IPS-11a (cell line): ENCODE data around the gene MTM1.

Experiments
- H3K4me3 ChIP-seq: one replicate; pipeline ENCODE4 v1.5.1; 2013; ENCODE audit warnings: low read depth, low read length, control low read depth

The MTM1 gene

DNA sequence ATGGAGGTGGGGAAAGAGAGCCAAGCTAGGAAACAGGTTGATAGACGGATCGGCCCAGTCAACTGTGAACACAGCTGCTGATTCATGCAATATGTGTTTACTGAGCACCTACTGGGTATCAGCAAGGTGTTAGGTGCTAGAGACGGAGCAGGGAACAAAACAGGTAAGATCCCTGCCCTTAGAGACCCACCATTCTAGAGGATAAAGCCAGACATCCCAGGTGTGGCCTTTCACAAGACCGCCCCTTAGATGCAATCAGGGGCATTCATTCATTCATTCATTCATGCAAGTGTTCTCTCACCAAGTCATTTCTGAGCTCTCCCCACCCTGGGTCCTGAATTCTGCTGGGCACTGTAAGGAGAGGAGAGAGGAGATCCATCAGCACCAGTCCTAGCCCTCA, 20.2 kb upstream of the MTM1 start:
- H3K4me3 ChIP-seq, result no peak overlapping the region

- H3K4me3 ChIP-seq, result no peak overlapping the region
These were observed 19.7 kb upstream of the MTM1 start for GRCh38 chrX:150548684-150549083.

- H3K4me3 ChIP-seq, result no peak overlapping the region
These were observed 16.5 kb upstream of the MTM1 start for GRCh38 chrX:150551963-150552362.

- H3K4me3 ChIP-seq, result no peak overlapping the region
These were observed 10.0 kb upstream of the MTM1 start for GRCh38 chrX:150558424-150558823.

GRCh38 chrX:150564838-150565237, 3.6 kb upstream of the MTM1 start:
- H3K4me3 ChIP-seq, result no peak overlapping the region

DNA sequence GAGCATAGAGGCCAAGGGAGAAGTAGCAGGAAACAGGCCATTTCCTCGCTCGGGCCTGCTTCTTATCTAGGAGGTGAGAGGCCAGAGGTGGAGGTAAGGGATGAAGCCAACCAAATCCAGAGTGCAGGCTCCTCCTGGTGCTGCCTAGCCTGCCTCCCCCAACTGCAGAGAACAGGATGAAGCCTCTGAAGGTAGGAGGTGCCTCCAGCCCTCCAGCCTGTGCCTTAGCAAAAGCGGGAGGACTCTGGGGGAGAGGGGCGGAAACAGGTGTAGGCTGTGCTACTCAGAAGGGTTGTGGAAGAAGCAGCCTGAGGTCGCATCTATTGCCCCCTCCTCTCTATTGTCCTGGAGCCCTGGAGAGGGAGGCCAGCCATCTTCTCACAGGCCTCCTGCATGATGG, 2.9 kb upstream of the MTM1 start:
- H3K4me3 ChIP-seq, result no peak overlapping the region

DNA sequence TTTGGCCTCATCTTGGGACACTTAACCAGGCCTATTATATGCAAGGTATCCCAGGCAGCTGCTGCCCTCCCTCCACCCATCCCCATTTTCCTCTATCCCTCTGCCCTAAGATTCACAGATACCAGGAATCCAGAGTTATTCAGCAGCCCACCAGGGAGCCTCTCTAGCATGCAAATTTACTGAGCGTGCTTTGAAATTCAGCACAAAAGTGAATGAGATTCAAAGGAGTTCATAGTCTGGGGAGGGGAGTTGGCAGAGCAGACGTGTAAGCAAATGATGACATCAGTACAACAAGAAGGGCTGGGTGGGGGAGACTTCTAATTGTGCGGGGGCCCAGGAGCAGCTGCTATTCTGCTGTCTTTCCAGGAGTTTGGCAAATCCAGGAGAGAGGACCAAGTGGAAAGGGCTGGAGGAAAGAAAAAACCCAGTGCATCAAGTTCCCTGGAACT, 1.7 kb upstream of the MTM1 start:
- H3K4me3 ChIP-seq, result no peak overlapping the region

- H3K4me3 ChIP-seq, result no peak overlapping the region
These were observed 639 bp upstream of the MTM1 start for GRCh38 chrX:150567645-150568319.

DNA sequence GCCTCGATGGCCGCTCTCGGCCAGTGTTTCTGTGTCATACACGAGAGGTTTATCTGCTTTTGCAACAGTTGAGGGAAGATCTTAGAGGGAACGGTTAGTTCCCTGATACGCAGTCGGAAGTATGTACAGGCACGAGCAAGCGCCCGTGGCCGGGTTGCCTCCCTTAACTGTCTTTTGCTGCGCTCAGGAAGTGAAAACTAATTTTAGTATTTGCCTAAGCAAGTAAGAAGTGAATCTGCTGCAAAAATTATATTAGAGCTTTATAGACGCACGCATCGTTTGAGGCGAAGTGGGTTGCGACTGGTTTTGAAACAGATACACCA, 695 bp downstream of the MTM1 start:
- H3K4me3 ChIP-seq, result peak overlapping the region; percentile 53

DNA sequence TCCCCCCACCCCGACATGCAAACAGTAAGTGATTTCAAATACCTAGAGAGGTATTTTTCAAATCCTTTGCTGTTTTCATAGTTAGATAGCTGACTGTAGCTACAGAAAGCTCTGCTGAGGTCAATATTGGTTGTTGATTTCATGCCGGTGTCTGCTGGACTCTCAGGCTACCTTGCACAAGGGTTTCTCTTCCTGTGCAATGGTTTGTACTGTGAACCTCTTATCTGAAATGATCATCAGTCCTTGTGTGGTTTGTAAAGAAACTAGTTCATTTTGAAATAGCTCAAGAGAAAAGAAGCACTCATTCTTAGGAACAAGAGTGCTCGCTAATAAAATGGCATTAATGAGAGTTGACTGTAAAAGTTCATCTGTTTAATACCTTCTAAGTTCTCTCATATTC, 2.1 kb downstream of the MTM1 start:
- H3K4me3 ChIP-seq, result no peak overlapping the region

DNA sequence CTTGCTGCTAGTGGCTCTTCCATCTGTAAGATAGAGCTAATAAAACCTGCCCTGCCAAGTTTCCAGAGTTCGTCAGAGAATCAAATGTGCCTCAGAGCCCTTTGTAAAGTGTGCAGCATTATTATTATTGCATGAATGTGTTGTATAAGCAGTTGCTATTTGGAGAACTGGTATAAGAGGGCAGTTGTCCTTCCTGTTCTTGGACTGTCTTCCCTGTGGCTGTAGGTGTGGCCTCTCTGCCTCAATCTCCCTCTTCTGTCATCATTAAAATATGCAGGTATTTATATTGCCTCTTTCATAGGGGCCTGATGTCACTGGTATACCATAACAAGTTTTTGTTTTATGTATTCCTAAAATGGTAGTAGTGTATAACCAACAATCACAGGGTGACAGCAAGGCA, 3.8 kb downstream of the MTM1 start:
- H3K4me3 ChIP-seq, result no peak overlapping the region

DNA sequence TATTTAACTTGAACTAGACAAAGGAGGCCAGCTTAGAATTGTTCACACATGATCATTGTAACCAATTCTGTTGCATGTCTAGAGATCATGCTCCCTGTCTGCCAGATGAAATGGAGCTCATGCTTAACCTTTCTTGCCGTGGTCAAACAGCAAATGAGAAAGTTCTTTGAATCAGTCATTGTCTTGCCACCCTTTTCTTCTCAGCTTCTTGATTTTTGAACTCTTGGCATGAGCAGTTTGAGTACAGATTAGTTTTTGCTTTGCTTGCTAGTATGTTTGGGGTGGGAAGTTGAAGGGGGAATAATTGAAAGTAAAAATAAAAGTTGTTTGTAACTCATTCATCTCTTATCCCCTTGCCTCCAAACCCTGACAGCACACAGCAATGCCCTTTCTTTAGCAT, 4.7 kb downstream of the MTM1 start:
- no peak overlapping the region for H3K4me3 ChIP-seq

DNA sequence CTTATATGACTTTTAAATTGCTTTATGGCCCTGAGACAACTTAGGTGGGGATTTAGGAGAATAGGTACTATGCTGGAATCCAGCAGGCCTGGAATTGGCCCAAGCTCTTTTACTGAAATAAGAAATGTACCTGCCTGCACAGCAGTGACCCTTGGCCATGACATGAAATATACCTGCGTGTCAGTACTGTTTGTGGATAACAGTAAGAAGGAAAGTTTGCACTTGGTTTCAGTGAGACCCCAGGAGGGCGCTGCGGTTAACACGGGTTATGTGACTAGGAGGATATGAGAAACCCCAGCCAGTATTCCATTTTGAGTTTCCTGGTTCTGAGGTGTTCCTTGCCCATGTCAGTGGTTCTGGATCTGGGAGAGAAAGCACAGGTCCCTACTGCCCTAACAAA, 5.3 kb downstream of the MTM1 start:
- H3K4me3 ChIP-seq, result no peak overlapping the region

DNA sequence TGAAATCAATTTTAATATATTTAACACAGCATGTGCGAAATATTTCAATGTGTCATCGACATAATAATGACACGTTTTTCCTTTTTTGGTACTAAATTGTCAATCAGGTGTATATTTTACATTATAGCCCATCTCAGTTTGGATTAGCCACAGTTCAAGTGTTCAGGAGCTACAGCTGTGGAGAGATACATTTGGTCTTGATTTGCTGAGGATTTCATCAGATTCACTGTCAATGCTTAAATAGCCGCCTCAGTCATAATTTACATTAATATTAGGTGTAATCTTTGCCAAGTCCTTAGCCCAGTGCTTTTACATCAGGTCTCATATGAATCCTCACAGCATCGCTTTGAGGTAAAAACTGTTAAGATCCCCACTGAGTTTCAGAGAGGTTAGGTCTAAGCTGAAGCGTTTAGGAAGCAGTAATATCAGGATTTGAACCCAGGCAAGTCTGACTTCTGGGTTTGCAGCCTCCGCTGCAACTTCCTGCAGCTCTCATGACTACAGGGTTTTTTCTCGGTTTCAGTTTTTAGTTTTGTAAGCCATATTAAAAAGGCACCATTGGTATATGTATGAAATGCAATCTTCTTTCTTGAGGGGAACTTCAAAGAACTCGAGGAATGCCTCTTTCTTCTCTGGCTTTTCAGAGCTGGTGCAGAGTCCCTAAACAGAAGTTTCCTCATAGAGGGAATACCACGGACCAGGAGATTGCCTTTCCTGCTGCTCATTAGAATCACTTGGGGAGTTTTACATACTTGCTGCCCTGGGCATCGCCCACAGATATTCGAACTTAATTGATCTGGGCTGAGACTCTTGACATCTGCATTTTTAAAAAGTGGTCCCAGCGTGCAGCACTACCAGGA, 6.4 kb downstream of the MTM1 start:
- no peak overlapping the region for H3K4me3 ChIP-seq

DNA sequence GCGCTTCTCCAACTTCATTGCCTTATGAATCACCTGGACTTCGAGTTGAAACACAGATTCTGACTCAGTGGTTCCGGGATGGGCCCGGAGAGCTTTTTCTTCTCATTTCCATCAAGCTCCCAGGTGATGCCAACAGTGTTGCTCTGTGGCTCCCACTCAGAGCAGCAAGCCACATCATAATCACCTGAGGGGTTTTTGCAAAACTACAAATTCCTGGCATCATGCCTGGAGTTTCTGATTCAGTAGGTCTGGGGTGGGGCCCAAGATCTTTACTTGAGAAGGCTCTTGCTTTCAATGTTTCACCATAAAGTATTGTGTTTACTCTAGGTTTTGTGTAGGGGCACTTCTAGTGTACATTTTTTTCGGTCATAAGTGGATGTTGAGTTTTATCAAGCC, 7.0 kb downstream of the MTM1 start:
- H3K4me3 ChIP-seq, result no peak overlapping the region

DNA sequence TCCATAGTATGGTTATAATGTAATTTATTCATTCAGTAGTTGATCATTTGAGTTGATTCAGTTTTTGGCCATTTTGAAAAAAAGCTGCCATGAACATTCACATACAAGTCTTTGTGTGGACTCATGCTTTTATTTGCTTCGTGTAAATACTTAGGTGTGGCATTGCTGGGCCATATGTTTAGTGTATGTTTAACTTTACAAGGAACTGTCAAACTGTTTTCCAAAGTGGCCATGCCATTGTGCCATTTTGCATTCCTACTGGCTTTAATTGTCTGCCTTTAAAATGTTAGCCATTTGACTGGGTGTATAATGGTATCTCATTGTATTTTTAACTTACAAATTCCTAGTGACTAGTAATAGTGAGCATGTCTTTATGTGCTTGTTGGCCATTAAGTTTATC, 8.8 kb downstream of the MTM1 start:
- H3K4me3 ChIP-seq, result no peak overlapping the region

- no peak overlapping the region for H3K4me3 ChIP-seq
These were observed 12.8 kb downstream of the MTM1 start for GRCh38 chrX:150581093-150581775.

- H3K4me3 ChIP-seq, result no peak overlapping the region
These were observed 14.0 kb downstream of the MTM1 start for GRCh38 chrX:150582338-150582948.

GRCh38 chrX:150587585-150588503, 19.4 kb downstream of the MTM1 start:
- H3K4me3 ChIP-seq, result no peak overlapping the region

GRCh38 chrX:150594584-150594983, 26.2 kb downstream of the MTM1 start:
- H3K4me3 ChIP-seq, result no peak overlapping the region

GRCh38 chrX:150599226-150599625, 30.8 kb downstream of the MTM1 start:
- H3K4me3 ChIP-seq, result no peak overlapping the region
